C4-2B (cell line): Measurements from ENCODE around the gene SMARCC2.
A peak's percentile ranks its signal among the peaks of the same experiment; 100 is the strongest.

Experiments used
- H3K27ac ChIP-seq: fragments of 450-650 bp; 2 replicates; pipeline ENCODE4 v1.5.1; 2017
- CTCF ChIP-seq: fragments of 450-650 bp; conservative IDR thresholded peaks from 2 replicates; pipeline ENCODE4 v1.5.1; 2017; ENCODE audit warnings: mild to moderate bottlenecking
- ZFX ChIP-seq: fragments of 450-650 bp; IDR thresholded peaks from 2 replicates; pipeline ENCODE4 v1.6.1; 2017

Gene SMARCC2

GRCh38 chr12:56189099-56189917 lies at the start of gene SMARCC2:
TSS of gene SMARCC2 (minus strand) at chr12:56189483. CDS start at chr12:56189461, 22 bp downstream.
- H3K27ac ChIP-seq, result peak within 1 kb of the TSS; percentile 84
- TF ChIP-seq CTCF (peak; percentile 100), ZFX (peak; percentile 63)

- no peak for TF ChIP-seq CTCF
- no peak for TF ChIP-seq ZFX
- H3K27ac ChIP-seq, result no peak overlapping the region
Measured at GRCh38 chr12:56237552-56237951, 48.3 kb upstream of the SMARCC2 start.

GRCh38 chr12:56236985-56237384 lies 47.7 kb upstream of the SMARCC2 start:
- H3K27ac ChIP-seq, result no peak overlapping the region
- TF ChIP-seq CTCF, result no peak
- no peak for TF ChIP-seq ZFX

GRCh38 chr12:56236091-56236490 lies 46.8 kb upstream of the SMARCC2 start:
- no peak overlapping the region for H3K27ac ChIP-seq
- TF ChIP-seq ZFX (no peak), CTCF (no peak)

- no peak overlapping the region for H3K27ac ChIP-seq
- TF ChIP-seq ZFX (no peak), CTCF (no peak)
Measured at GRCh38 chr12:56234746-56235436, 45.6 kb upstream of the SMARCC2 start.

GRCh38 chr12:56231184-56231582 lies 41.9 kb upstream of the SMARCC2 start:
- no peak overlapping the region for H3K27ac ChIP-seq
- TF ChIP-seq CTCF (no peak), ZFX (no peak)
